Measurements from ENCODE around the gene PROK1.

GRCh38 chr1:110489973-110490542 is 39.1 kb downstream of the PROK1 start:
- TF ChIP-seq CTCF (IDR thresholded peaks at IDR 0.05) (no peak), POLR2A (IDR thresholded peaks at IDR 0.05) (no peak)

Measured in ovary (tissue), 3 donors.